SK-N-SH (cell line): ENCODE results near the gene SLIT1. TPM values are rescaled to one million over a fixed set of nuclear protein-coding genes. Genes with fewer than 3 reads are reported as not detected.

ENCODE experiments used
- CTCF ChIA-PET: fragments of 300-600, 350-600 bp; formaldehyde crosslinking; extraction: SDS; loops from one replicate; lab custom pipeline; 2021; lab: Yijun Ruan, JAX
- POLR2A ChIA-PET: fragments of 350-600 bp; sonication (Branson Sonifier 250); formaldehyde crosslinking; extraction: SDS; loops from one replicate; lab custom pipeline; 2020; ENCODE audit warnings: antibody characterized with exemption, inconsistent platforms; lab: Yijun Ruan, JAX
- DNase-seq: peaks from one replicate; pipeline ENCODE4 v3.0.0; 2012
- H2AFZ ChIP-seq: fragments of 200-600 bp; sonication (generic); 2 replicates; pipeline ENCODE4 v1.8.1; 2016; ENCODE audit warnings: antibody characterized with exemption, mild to moderate bottlenecking, low read depth
- H3F3A ChIP-seq: fragments of 200-600 bp; sonication (generic); replicated peaks from 2 replicates; pipeline ENCODE3; 2016; ENCODE audit warnings: antibody characterized with exemption, mild to moderate bottlenecking; ENCODE audit not compliant: insufficient read depth
- H3K27ac ChIP-seq, 2 experiments: fragments of 200-500 bp in 1 of 2; fragments of 200-600 bp in 1 of 2; sonication (Bioruptor generic) in 1 of 2; sonication (generic), shearing (Covaris generic) in 1 of 2; 2 replicates each; pipeline versions ENCODE4 v1.5.1 to v1.6.1; 2014 to 2016; ENCODE audit warnings: low read depth in 2 of 2, inconsistent platforms in 1 of 2, low read length in 1 of 2, mild to moderate bottlenecking in 1 of 2, mixed read lengths in 1 of 2
- H3K27me3 ChIP-seq: fragments of 200-600 bp; sonication (generic), shearing (Covaris generic); 2 replicates; pipeline ENCODE4 v1.6.1; 2016; ENCODE audit warnings: mixed run types; ENCODE audit not compliant: insufficient read depth
- H3K36me3 ChIP-seq, 2 experiments: fragments of 200-500 bp in 1 of 2; fragments of 200-600 bp in 1 of 2; sonication (Bioruptor generic) in 1 of 2; sonication (generic) in 1 of 2; replicated peaks in 1 of 2; 2 replicates each; pipeline versions ENCODE3 to v1.5.1; 2014 to 2016; ENCODE audit warnings: low read length in 1 of 2, mild to moderate bottlenecking in 1 of 2; ENCODE audit not compliant: insufficient read depth in 2 of 2, control insufficient read depth in 1 of 2
- H3K4me1 ChIP-seq, 2 experiments: fragments of 200-500 bp in 1 of 2; fragments of 200-600 bp in 1 of 2; sonication (Bioruptor generic) in 1 of 2; sonication (generic), shearing (Covaris generic) in 1 of 2; 2 replicates each; pipeline versions ENCODE4 v1.5.1 to v1.6.1; 2014 to 2016; ENCODE audit warnings: low read depth in 1 of 2, low read length in 1 of 2, mixed run types in 1 of 2; ENCODE audit not compliant: insufficient read depth in 2 of 2, control insufficient read depth in 1 of 2
- H3K4me2 ChIP-seq: fragments of 200-600 bp; sonication (generic), shearing (Covaris generic); 2 replicates; pipeline ENCODE4 v1.6.1; 2017; ENCODE audit warnings: mixed run types
- H3K4me3 ChIP-seq, 2 experiments: fragments of 200-500 bp in 1 of 2; fragments of 200-600 bp in 1 of 2; sonication (Bioruptor generic) in 1 of 2; sonication (generic), shearing (Covaris generic) in 1 of 2; 2 replicates each; pipeline versions ENCODE4 v1.5.1 to v1.8.1; 2014 to 2016; ENCODE audit warnings: low read depth in 2 of 2, inconsistent platforms in 1 of 2, low read length in 1 of 2, mild to moderate bottlenecking in 1 of 2, mixed read lengths in 1 of 2, moderate library complexity in 1 of 2
- H3K79me2 ChIP-seq: fragments of 200-600 bp; sonication (generic); 2 replicates; pipeline ENCODE4 v1.8.1; 2017; ENCODE audit warnings: mild to moderate bottlenecking; ENCODE audit not compliant: insufficient read depth
- H3K9ac ChIP-seq: fragments of 200-600 bp; sonication (generic); 2 replicates; pipeline ENCODE4 v1.6.1; 2017; ENCODE audit warnings: mixed run types
- H3K9me2 ChIP-seq: fragments of 200-600 bp; sonication (generic); 2 replicates; pipeline ENCODE4 v1.6.1; 2017; ENCODE audit warnings: mixed run types
- H3K9me3 ChIP-seq: fragments of 200-600 bp; sonication (generic); 2 replicates; pipeline ENCODE4 v1.6.1; 2017; ENCODE audit warnings: mixed run types, mild to moderate bottlenecking, moderate library complexity
- H4K20me1 ChIP-seq: fragments of 200-600 bp; sonication (generic); 2 replicates; pipeline ENCODE4 v1.6.1; 2017; ENCODE audit warnings: mild to moderate bottlenecking, mixed run types; ENCODE audit not compliant: insufficient read depth
- ELF1 ChIP-seq: IDR thresholded peaks from 2 replicates; pipeline ENCODE4 v1.4.0; 2012
- EZH2phosphoT487 ChIP-seq: fragments of 200-600 bp; sonication (generic); IDR thresholded peaks from 2 replicates; pipeline ENCODE4 v1.6.1; 2017; ENCODE audit warnings: low read depth, mixed run types, mild to moderate bottlenecking, antibody characterized with exemption, moderate library complexity, borderline replicate concordance
- FOSL2 ChIP-seq: IDR thresholded peaks from 2 replicates; pipeline ENCODE4 v1.4.0; 2012; ENCODE audit warnings: low read depth, mild to moderate bottlenecking, moderate library complexity, borderline replicate concordance
- FOXJ3 ChIP-seq: sonication (generic); formaldehyde crosslinking; IDR thresholded peaks from 2 replicates; pipeline ENCODE4 v1.5.1; 2020; ENCODE audit warnings: mild to moderate bottlenecking, missing genetic modification reagents
- GATA2 ChIP-seq: sonication (generic); formaldehyde crosslinking; IDR thresholded peaks from 2 replicates; pipeline ENCODE4 v1.5.0; 2020; ENCODE audit warnings: mild to moderate bottlenecking, missing genetic modification reagents
- RCOR1 ChIP-seq: fragments of 150-350 bp; IDR thresholded peaks from 2 replicates; pipeline ENCODE4 v1.6.1; 2017; ENCODE audit warnings: antibody characterized with exemption, low read length
- RFX5 ChIP-seq: IDR thresholded peaks from 2 replicates; pipeline ENCODE4 v1.6.1; 2012; ENCODE audit warnings: mild to moderate bottlenecking, improper control_type of control experiment, low read length
- SIN3A ChIP-seq: IDR thresholded peaks from 2 replicates; pipeline ENCODE4 v1.6.1; 2012; ENCODE audit warnings: low read depth, mild to moderate bottlenecking, low read length, moderate library complexity, borderline replicate concordance
- SMC3 ChIP-seq: IDR thresholded peaks from 2 replicates; pipeline ENCODE4 v1.6.1; 2012; ENCODE audit warnings: low read depth, low read length, improper control_type of control experiment
- YY1 ChIP-seq: IDR thresholded peaks from 2 replicates; pipeline ENCODE4 v1.4.0; 2012; ENCODE audit warnings: low read depth, mild to moderate bottlenecking
- WGBS: methylation state at CpG from one replicate; pipeline ENCODE4 v1.1.6; 2017; ENCODE audit warnings: low lambda C conversion rate; 5-methylcytosine and 5-hydroxymethylcytosine counted together
- polyA plus RNA-seq, 3 experiments: library from polyadenylated mRNA; depleted of rRNA; stranded (reverse); fragments of >200 nt; gene quantifications; 2 replicates each; pipeline ENCODE4 v1.2.3, GENCODE V29; 2012
- TF ChIP-seq, protein P1 (sequence below): IDR thresholded peaks from 2 replicates; pipeline ENCODE4 v1.4.0; 2012; ENCODE audit warnings: low read depth, borderline replicate concordance
- TF ChIP-seq, protein P2 (sequence below): IDR thresholded peaks from 2 replicates; pipeline ENCODE4; 2012

SLIT1 gene
- polyA plus RNA-seq, 1 of the 3 experiments (the other 2 are of a cell fraction) = 0.05 TPM

DNA sequence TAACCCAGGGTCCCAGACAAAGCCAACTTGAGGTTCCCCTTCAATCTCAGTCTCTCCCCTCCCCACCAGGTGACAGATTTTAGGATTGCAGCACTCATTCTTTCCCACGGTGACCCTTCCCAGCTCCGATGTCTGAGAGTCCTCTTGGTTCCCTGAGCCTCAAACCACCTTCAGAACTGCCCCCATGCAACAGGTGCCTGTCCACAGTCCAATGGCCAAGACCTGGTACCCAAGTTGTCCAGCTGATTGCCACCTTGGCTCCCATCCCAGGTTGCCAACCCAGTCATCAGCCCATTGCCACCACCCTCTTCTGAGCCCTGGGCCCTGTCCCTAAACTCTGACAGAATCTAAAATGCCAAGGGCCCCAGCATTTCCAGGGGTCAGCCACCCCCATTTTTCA is 53.5 kb downstream of the SLIT1 start:
- H3K4me3 ChIP-seq = no peak overlapping the region
- POLR2A ChIA-PET = no interaction called here
- H3K9ac ChIP-seq = no peak overlapping the region
- CTCF ChIA-PET = interaction anchor here (0.8 to 1.7 kb wide), 6 partner anchors 13 to 757 kb away, joined by 3 to 5 read pairs (median 4); no protein-coding TSS in a partner anchor
- H3K4me1 ChIP-seq = peaks cover 0 to 21% of the 10 kb centered on the region in 2 experiments; a peak in 1 of 4 replicates
- no peak overlapping the region for H3K4me2 ChIP-seq
- no peaks in the 10 kb centered on the region for H3K79me2 ChIP-seq
- peaks cover 6% of the 10 kb centered on the region; the same call in 1 of the 2 replicates for H3K27me3 ChIP-seq
- H3K9me3 ChIP-seq = no peaks in the 10 kb centered on the region
- TF ChIP-seq FOSL2 (no peak), FOXJ3 (CRISPR knock-in tag) (no peak), ELF1 (no peak), YY1 (no peak), RCOR1 (no peak)
- no peak overlapping the region for H2AFZ ChIP-seq
- H3K36me3 ChIP-seq = no peaks in the 10 kb centered on the region
- no peaks in the 10 kb centered on the region for H4K20me1 ChIP-seq
- no peak for DNase-seq
- H3F3A ChIP-seq = no peaks in the 10 kb centered on the region
- H3K9me2 ChIP-seq = no peaks in the 10 kb centered on the region
- H3K27ac ChIP-seq = no peak overlapping the region
- WGBS = 61% methylated on average over 2 of the region's 2 CpGs

DNA sequence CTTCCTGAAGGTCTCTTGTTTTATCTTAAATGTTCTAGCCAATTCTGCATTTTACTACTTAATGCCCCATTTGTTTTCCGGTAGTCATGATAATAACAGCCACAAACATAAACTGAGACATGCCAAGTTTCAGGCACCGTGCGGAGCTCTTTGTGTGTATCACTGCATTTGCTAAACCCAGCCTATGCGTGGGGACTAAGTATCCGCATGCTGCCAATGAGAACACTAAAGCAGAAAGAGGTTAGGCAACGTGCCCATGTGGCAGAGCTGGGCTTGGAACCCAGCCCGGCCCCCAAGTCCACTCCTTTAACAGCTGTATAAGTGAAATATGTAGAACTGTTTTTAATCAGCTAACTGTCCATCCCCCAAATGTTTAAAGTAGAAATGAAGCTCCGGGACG is 54.1 kb downstream of the SLIT1 start:
- H3K79me2 ChIP-seq = no peaks in the 10 kb centered on the region
- peaks cover 0 to 20% of the 10 kb centered on the region in 2 experiments; a peak in 1 of 4 replicates for H3K4me1 ChIP-seq
- POLR2A ChIA-PET = no interaction called here
- H4K20me1 ChIP-seq = no peaks in the 10 kb centered on the region
- H3K9me3 ChIP-seq = no peaks in the 10 kb centered on the region
- DNase-seq = no peak
- TF ChIP-seq, protein P1, sequence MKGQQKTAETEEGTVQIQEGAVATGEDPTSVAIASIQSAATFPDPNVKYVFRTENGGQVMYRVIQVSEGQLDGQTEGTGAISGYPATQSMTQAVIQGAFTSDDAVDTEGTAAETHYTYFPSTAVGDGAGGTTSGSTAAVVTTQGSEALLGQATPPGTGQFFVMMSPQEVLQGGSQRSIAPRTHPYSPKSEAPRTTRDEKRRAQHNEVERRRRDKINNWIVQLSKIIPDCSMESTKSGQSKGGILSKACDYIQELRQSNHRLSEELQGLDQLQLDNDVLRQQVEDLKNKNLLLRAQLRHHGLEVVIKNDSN = no peak
- TF ChIP-seq SIN3A = no peak
- no peak for TF ChIP-seq SMC3
- TF ChIP-seq EZH2phosphoT487 = no peak
- TF ChIP-seq, protein P2, sequence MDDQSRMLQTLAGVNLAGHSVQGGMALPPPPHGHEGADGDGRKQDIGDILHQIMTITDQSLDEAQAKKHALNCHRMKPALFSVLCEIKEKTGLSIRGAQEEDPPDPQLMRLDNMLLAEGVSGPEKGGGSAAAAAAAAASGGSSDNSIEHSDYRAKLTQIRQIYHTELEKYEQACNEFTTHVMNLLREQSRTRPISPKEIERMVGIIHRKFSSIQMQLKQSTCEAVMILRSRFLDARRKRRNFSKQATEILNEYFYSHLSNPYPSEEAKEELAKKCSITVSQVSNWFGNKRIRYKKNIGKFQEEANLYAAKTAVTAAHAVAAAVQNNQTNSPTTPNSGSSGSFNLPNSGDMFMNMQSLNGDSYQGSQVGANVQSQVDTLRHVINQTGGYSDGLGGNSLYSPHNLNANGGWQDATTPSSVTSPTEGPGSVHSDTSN = no peak
- TF ChIP-seq GATA2 (CRISPR knock-in tag) = no peak
- TF ChIP-seq RFX5 = no peak
- 68% methylated on average over 7 of the region's 9 CpGs for WGBS
- peaks cover 6% of the 10 kb centered on the region; the same call in 1 of the 2 replicates for H3K27me3 ChIP-seq
- H3K4me3 ChIP-seq = no peak overlapping the region
- no peak overlapping the region for H3K4me2 ChIP-seq
- H3K9ac ChIP-seq = no peak overlapping the region
- H3K27ac ChIP-seq = no peak overlapping the region
- H3K9me2 ChIP-seq = no peaks in the 10 kb centered on the region
- H3F3A ChIP-seq = no peaks in the 10 kb centered on the region
- H2AFZ ChIP-seq = no peak overlapping the region
- CTCF ChIA-PET = interaction anchor here (0.7 to 1.7 kb wide), 10 partner anchors 13 to 1005 kb away, joined by 3 to 5 read pairs (median 4); no protein-coding TSS in a partner anchor
- H3K36me3 ChIP-seq = no peaks in the 10 kb centered on the region
